A549 (cell line): ENCODE results near the gene USP9X. TPM values are rescaled to one million over a fixed set of nuclear protein-coding genes. Genes with fewer than 3 reads are reported as not detected.

ENCODE experiments used
- ATAC-seq, 2 experiments: fragments of 200-7000 bp in 1 of 2; fragments of >200 bp in 1 of 2; cut with Nextera tagmentation in 1 of 2; cut with Tn5 transposase in 1 of 2; 3 replicates each; pipeline versions ENCODE4 v1.8.0 to v1.9.1; 2018 to 2020; ENCODE audit warnings: mild to moderate bottlenecking in 1 of 2, moderate library complexity in 1 of 2
- CTCF ChIA-PET: fragments of 300-600 bp; sonication (Branson Sonifier 250); formaldehyde crosslinking; extraction: SDS; loops from one replicate; lab custom pipeline; 2021; ENCODE audit warnings: antibody characterized with exemption, inconsistent platforms; lab: Yijun Ruan, JAX
- POLR2A ChIA-PET: fragments of 350-600 bp; formaldehyde crosslinking; extraction: SDS; loops from one replicate; lab custom pipeline; 2021; ENCODE audit warnings: antibody characterized with exemption, inconsistent platforms; lab: Yijun Ruan, JAX
- DNase-seq, 2 experiments: peaks; one replicate each; pipeline versions ENCODE4 v3.0.0 to v3.0.0-alpha.2; 2011 to 2016; ENCODE audit warnings: low read depth in 1 of 2, low spot score in 1 of 2
- FAIRE-seq: peaks from 2 replicates; lab custom pipeline; 2011; peaks lifted over from hg19 to GRCh38; lab: Jason Lieb, UNC
- H3K27ac ChIP-seq, 2 experiments: fragments of >200 bp; sonication (Bioruptor Twin); formaldehyde crosslinking; 3 replicates each; pipeline ENCODE4 v1.5.1; 2016 to 2017
- H3K4me1 ChIP-seq: fragments of >200 bp; sonication (Bioruptor Twin); formaldehyde crosslinking; 3 replicates; pipeline ENCODE4 v1.6.1; 2016
- H3K4me2 ChIP-seq: fragments of >200 bp; sonication (Bioruptor Twin); formaldehyde crosslinking; 3 replicates; pipeline ENCODE4 v1.6.1; 2016
- H3K4me3 ChIP-seq: fragments of >200 bp; sonication (Bioruptor Twin); formaldehyde crosslinking; 3 replicates; pipeline ENCODE4 v1.5.1; 2016
- H3K9me3 ChIP-seq: fragments of >200 bp; sonication (Bioruptor Twin); formaldehyde crosslinking; 3 replicates; pipeline ENCODE4 v1.6.1; 2016
- CBX8 ChIP-seq: fragments of 200-600 bp; sonication (generic); IDR thresholded peaks from 2 replicates; pipeline ENCODE4 v1.6.1; 2016
- CHD2 ChIP-seq: fragments of 150-350 bp; IDR thresholded peaks from 2 replicates; pipeline ENCODE4 v1.6.1; 2014; ENCODE audit warnings: low read length; ENCODE audit not compliant: partially characterized antibody
- CHD4 ChIP-seq: fragments of 200-600 bp; sonication (generic); IDR thresholded peaks from 2 replicates; pipeline ENCODE4 v1.6.1; 2016; ENCODE audit warnings: antibody characterized with exemption, mild to moderate bottlenecking, borderline replicate concordance
- FOXS1 ChIP-seq: fragments of 250-450 bp; sonication (Bioruptor Pico); IDR thresholded peaks from 2 replicates; pipeline ENCODE4 v1.5.0; 2020; ENCODE audit warnings: mild to moderate bottlenecking, moderate library complexity
- GATA3 ChIP-seq: IDR thresholded peaks from 2 replicates; pipeline ENCODE4 v1.6.1; 2012; ENCODE audit warnings: borderline replicate concordance
- HDAC2 ChIP-seq: fragments of 200-600 bp; sonication (generic); IDR thresholded peaks from 2 replicates; pipeline ENCODE4 v1.6.1; 2016
- HES2 ChIP-seq: fragments of >200 bp; sonication (Bioruptor Twin); formaldehyde crosslinking; IDR thresholded peaks from 2 replicates; pipeline ENCODE4 v1.6.1; 2016
- HMGXB4 ChIP-seq: fragments of 250-450 bp; sonication (Bioruptor Pico); IDR thresholded peaks from 2 replicates; pipeline ENCODE4 v1.5.0; 2021; ENCODE audit warnings: mild to moderate bottlenecking, moderate library complexity, borderline replicate concordance
- JUNB ChIP-seq: fragments of >200 bp; sonication (Bioruptor Twin); formaldehyde crosslinking; IDR thresholded peaks from 2 replicates; pipeline ENCODE4 v1.6.1; 2016
- KDM1A ChIP-seq: fragments of 200-600 bp; sonication (generic); IDR thresholded peaks from 2 replicates; pipeline ENCODE4 v1.6.1; 2016; ENCODE audit warnings: low read depth, mild to moderate bottlenecking
- KDM5A ChIP-seq: fragments of 200-600 bp; sonication (generic); IDR thresholded peaks from 2 replicates; pipeline ENCODE4 v1.6.1; 2016; ENCODE audit warnings: antibody characterized with exemption, mild to moderate bottlenecking
- MAFK ChIP-seq: fragments of 450-650 bp; IDR thresholded peaks from 2 replicates; pipeline ENCODE4 v1.6.1; 2014; ENCODE audit not compliant: partially characterized antibody
- MYC ChIP-seq: IDR thresholded peaks from 2 replicates; pipeline ENCODE4 v1.6.1; 2012; ENCODE audit warnings: mild to moderate bottlenecking, inconsistent platforms, low read length, improper control_type of control experiment, borderline replicate concordance
- NFE2L2 ChIP-seq: fragments of 150-350 bp; conservative IDR thresholded peaks from 2 replicates; pipeline ENCODE4 v1.6.1; 2014; ENCODE audit warnings: low read length
- NR3C1 ChIP-seq: fragments of >200 bp; sonication (Bioruptor Twin); formaldehyde crosslinking; IDR thresholded peaks from 3 replicates; pipeline ENCODE4 v1.6.1; 2017
- POLR2AphosphoS2 ChIP-seq: conservative IDR thresholded peaks from 2 replicates; pipeline ENCODE4 v1.6.1; 2012; ENCODE audit warnings: low read length, improper control_type of control experiment, inconsistent platforms
- RAD21 ChIP-seq, 2 experiments: fragments of >200 bp in 1 of 2; sonication (Bioruptor Twin) in 1 of 2; formaldehyde crosslinking in 1 of 2; IDR thresholded peaks in 1 of 2; conservative IDR thresholded peaks in 1 of 2; 2 replicates in 1 of 2; 3 replicates in 1 of 2; pipeline ENCODE4 v1.6.1; 2012 to 2018; ENCODE audit warnings: inconsistent platforms in 1 of 2
- RNF2 ChIP-seq: fragments of 200-600 bp; sonication (generic); IDR thresholded peaks from 2 replicates; pipeline ENCODE4 v1.6.1; 2016; ENCODE audit warnings: low read depth, mild to moderate bottlenecking, antibody characterized with exemption, moderate library complexity, borderline replicate concordance
- SMC3 ChIP-seq: fragments of >200 bp; sonication (Bioruptor Twin); formaldehyde crosslinking; IDR thresholded peaks from 3 replicates; pipeline ENCODE4 v1.6.1; 2018; ENCODE audit warnings: inconsistent platforms
- TP53 ChIP-seq: fragments of 250-450 bp; sonication (Bioruptor Pico); IDR thresholded peaks from 2 replicates; pipeline ENCODE4 v1.5.0; 2021; ENCODE audit warnings: mild to moderate bottlenecking, moderate library complexity
- ZNF302 ChIP-seq: fragments of 250-450 bp; sonication (Bioruptor Pico); IDR thresholded peaks from 2 replicates; pipeline ENCODE4 v1.9.0; 2021; ENCODE audit warnings: inconsistent platforms, mild to moderate bottlenecking, moderate library complexity
- ZSCAN20 ChIP-seq: fragments of 250-450 bp; sonication (Bioruptor Pico); IDR thresholded peaks from 2 replicates; pipeline ENCODE4 v1.8.0; 2022; ENCODE audit warnings: mild to moderate bottlenecking, moderate library complexity
- WGBS: methylation state at CpG from one replicate; pipeline ENCODE4 v1.1.6; 2017; ENCODE audit errors: missing lambda C conversion rate; 5-methylcytosine and 5-hydroxymethylcytosine counted together
- polyA plus RNA-seq, 4 experiments: library from polyadenylated mRNA; depleted of rRNA in 3 of 4; stranded (reverse); fragments of >200 nt; fragmentation: RNase III in 1 of 4; extraction: RNeasy Plus Mini Kit Qiagen cat#74134 plus additional on column Dnase treatment in 1 of 4; gene quantifications; 2 replicates in 3 of 4; 3 replicates in 1 of 4; pipeline ENCODE4 v1.2.3, GENCODE V29; 2011 to 2017
- TF ChIP-seq, protein P1 (sequence below): fragments of 450-650 bp; IDR thresholded peaks from 2 replicates; pipeline ENCODE4 v1.6.1; 2014; ENCODE audit warnings: antibody characterized with exemption
- TF ChIP-seq, protein P2 (sequence below): fragments of >200 bp; sonication (Bioruptor Twin); formaldehyde crosslinking; IDR thresholded peaks from 3 replicates; pipeline ENCODE4 v1.6.1; 2016

The USP9X gene
- polyA plus RNA-seq, 2 of the 4 experiments (the other 2 are of a cell fraction): 30.7 to 70.4 TPM

DNA sequence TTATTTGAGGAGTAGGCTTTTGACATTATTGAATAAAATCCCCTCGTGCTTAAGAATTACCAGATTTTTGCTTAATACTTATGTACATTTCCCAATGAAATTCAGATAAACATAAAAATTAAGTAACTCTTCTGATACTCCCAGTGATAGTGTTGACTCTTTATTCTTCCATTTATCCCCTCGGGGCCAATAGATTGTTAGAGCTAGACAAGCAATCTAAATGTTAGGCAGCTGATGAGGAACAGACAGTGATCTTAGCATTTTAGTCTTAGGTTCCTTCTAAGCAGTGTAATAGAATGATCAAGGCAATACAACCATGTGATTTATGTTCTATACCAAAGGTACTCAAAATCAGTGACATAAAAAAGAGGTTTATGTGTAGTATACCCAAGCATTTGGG, 68.7 kb downstream of the USP9X start:
- ATAC-seq (no peak), DNase-seq (no peak), FAIRE-seq (no peak)
- ChIA-PET CTCF (interaction anchor here (0.6 kb wide), 1 partner anchor 184 kb away, joined by 3 read pairs; no protein-coding TSS in a partner anchor), POLR2A (no interaction called here)
- no peak overlapping the region for H3K4me3 ChIP-seq
- H3K4me1 ChIP-seq: peaks cover 20% of the 10 kb centered on the region
- H3K9me3 ChIP-seq: no peaks in the 10 kb centered on the region
- no peak overlapping the region for H3K27ac ChIP-seq
- H3K4me2 ChIP-seq: no peak overlapping the region
- 83% methylated on average over 2 of the region's 2 CpGs for WGBS
- TF ChIP-seq KDM5A: no peak
- no peak for TF ChIP-seq GATA3
- TF ChIP-seq MYC: no peak
- TF ChIP-seq CHD4: no peak
- no peak for TF ChIP-seq HMGXB4
- no peak for TF ChIP-seq ZNF302 (CRISPR knock-in tag)
- TF ChIP-seq TP53 (CRISPR knock-in tag): no peak
- TF ChIP-seq CBX8: no peak
- TF ChIP-seq MAFK: no peak
- TF ChIP-seq CHD2: no peak
- TF ChIP-seq POLR2AphosphoS2: no peak
- TF ChIP-seq SMC3: no peak
- TF ChIP-seq HES2: no peak
- TF ChIP-seq KDM1A: no peak

DNA sequence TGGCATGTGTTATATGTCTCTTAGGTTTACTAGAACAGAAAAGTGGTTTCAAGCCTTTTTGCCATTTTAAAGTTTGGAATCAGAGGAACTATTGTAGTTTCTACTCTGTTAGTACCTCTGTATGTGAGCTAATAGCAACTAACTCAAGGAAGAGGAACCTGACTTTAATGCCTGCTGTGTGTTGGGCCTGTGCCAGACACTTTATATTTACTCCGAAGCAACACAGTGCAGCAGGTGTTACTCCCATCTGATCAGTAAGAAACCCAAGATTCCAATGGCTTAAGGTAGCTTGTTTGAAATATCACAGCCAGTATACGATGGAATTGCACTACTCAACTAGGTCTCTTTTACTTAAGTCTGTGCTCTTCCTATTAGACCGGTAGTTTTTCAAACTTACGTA, 79.2 kb downstream of the USP9X start:
- 87% methylated on average over 4 of the region's 4 CpGs for WGBS
- H3K4me2 ChIP-seq: no peak overlapping the region
- H3K4me3 ChIP-seq: no peak overlapping the region
- DNase-seq (no peak), FAIRE-seq (no peak), ATAC-seq (no peak)
- H3K9me3 ChIP-seq: no peaks in the 10 kb centered on the region
- ChIA-PET POLR2A (no interaction called here), CTCF (interaction anchor here (1.6 to 2.0 kb wide), 3 partner anchors 15 to 89 kb away, joined by 4 to 9 read pairs (median 5); no protein-coding TSS in a partner anchor)
- peaks cover 5% of the 10 kb centered on the region; the same call in 2 of the 3 replicates for H3K4me1 ChIP-seq
- TF ChIP-seq NFE2L2 (no peak), RNF2 (no peak), RAD21 (conservative IDR thresholded peaks at IDR 0.05 in 1 of 2, IDR thresholded peaks at IDR 0.05 in 1 of 2) (no peak), HDAC2 (no peak), NR3C1 (no peak), JUNB (no peak), ZSCAN20 (CRISPR knock-in tag) (no peak), SMC3 (no peak), FOXS1 (CRISPR knock-in tag) (no peak), TP53 (CRISPR knock-in tag) (no peak)
- TF ChIP-seq, protein P1, sequence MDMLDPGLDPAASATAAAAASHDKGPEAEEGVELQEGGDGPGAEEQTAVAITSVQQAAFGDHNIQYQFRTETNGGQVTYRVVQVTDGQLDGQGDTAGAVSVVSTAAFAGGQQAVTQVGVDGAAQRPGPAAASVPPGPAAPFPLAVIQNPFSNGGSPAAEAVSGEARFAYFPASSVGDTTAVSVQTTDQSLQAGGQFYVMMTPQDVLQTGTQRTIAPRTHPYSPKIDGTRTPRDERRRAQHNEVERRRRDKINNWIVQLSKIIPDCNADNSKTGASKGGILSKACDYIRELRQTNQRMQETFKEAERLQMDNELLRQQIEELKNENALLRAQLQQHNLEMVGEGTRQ: no peak
- TF ChIP-seq, protein P2, sequence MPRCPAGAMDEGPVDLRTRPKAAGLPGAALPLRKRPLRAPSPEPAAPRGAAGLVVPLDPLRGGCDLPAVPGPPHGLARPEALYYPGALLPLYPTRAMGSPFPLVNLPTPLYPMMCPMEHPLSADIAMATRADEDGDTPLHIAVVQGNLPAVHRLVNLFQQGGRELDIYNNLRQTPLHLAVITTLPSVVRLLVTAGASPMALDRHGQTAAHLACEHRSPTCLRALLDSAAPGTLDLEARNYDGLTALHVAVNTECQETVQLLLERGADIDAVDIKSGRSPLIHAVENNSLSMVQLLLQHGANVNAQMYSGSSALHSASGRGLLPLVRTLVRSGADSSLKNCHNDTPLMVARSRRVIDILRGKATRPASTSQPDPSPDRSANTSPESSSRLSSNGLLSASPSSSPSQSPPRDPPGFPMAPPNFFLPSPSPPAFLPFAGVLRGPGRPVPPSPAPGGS: no peak
- H3K27ac ChIP-seq: no peak overlapping the region
